SW 1271 (cell line): ENCODE data around the gene OCIAD2.
"Not testable (repeated sequence)": the region's sequence is repeated elsewhere in the genome, so short reads cannot be mapped to it uniquely, and the experiment has no call there.

Experiments used
- DNase-seq, 2 experiments: peaks; one replicate each; lab custom pipeline; 2025; lab: John Stamatoyannopoulos, UW

The OCIAD2 gene, protein sequence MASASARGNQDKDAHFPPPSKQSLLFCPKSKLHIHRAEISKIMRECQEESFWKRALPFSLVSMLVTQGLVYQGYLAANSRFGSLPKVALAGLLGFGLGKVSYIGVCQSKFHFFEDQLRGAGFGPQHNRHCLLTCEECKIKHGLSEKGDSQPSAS

DNA sequence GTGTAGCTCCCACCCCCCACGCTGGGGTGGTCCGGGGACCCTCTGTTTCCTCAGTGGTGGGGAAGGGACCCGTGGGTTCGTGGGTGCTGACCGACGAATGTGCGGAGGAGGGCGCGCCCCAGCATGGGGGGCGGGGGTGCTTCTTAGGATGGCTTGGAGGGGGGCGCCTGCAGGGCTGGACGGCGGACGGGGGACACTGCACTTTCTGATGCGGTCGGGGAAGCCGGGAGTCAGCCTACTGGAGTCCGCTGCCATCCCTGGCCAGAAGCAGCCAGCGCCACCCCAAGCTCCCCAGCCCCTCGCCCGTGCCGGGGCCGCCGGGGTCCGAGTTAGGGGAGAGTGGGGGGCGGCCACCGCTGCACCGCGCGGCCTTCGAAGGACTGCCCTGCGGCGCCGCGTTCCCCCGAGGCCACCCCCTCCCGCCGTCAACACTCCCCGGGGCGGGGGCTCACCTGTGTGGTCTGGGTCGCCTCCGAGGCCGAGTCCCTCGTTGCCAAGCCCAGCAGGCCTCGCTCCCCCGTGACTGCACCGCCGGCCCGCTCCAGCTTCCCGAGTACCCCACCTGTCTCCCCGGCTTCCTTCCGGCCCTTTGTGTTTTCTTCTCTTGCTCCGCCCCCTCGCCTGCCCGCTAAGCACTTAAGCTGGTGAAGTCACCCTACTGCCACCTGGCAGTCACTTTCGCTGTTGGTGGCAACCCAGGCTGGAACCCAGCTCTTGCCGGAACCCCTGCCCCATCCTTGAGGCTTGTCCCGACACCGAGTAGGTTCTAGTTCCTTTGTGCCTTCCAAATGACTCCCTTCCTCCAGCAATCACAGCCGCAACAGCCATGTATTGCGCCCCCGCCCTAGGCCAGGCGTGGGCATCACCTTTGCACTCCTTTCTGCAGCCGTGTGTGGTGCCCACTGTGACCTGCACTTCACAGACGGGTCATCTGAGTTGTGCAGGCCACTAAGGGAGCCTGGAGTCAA, at the start of gene OCIAD2:
OCIAD2 (minus strand) TSS at position 569 of the 968 bp plus-strand sequence. CDS start 2,225 bp downstream, outside the sequence.
- peak; percentile 28 to 85 for DNase-seq

DNA sequence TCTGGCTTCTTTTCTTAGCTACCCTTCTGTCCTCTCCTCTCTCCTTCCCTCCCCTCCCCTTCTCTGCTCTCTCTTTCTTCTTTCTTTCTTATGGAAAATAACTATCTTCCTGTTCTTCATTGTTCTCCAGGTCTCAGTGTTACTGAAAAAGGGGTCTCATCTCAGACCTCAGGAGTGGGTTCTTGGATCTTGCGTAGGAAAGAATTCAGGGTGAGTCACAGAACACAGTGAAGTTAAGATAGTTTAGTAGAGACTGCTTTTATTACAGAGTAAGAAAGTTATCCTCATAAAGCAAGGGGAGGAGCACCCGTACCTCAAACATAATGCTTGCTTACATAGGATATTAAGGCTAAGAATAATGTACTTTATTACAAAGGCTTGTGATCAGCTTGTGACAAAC, 47.7 kb upstream of the OCIAD2 start:
- DNase-seq, result no peak

DNA sequence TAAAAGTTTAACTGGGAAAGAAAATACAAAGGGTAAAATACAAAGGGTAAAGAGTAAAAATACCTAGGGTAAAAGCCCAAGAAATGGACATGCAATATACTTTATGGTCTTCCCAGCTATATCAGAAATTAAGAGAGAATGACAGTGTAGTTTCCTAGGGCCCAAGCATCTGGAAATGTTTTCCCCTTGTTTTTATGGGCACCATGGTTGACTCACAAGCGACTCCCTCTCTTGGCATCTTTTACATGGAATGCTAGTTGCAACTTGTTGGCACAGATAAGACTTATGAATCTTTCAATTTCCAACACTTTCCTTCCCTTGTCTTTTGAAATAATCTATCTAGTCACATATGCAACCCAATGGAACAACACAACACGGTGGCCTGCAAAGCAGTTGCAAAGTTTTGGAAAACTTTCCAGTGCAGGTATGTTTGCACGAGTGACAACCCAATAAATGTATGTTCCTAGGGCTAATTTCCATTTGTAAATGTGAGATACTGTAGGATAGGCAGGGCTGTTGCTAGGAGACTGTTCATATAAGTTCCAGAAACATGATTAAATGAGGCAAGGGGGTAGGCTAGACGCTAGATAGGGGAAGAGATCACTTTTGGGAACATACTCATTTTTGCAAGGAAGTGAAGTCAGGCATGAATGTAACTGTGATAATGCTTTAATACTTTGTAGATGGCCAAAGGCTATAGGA, 43.1 kb upstream of the OCIAD2 start:
- peak; percentile 22 to 29 for DNase-seq

DNA sequence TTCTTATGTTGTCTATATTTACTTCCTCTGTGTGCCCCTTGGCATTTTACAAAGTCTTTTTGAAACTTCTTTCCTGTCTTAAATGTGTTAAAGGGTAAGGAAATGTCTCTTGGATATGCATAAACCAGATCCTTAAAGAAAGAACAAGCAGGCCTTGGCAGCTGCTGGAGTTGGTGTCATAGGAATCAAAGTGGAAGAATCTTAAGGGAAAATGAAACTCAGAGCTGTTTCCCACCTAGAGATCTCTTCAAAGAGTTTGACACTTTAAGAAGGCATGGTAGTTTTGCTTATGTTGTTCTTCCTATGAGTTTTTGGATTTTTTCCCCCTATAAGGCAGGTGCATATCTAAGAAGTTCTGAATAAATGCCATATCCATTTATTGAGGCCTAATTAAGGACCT, 42.5 kb upstream of the OCIAD2 start:
- DNase-seq, result no peak

DNA sequence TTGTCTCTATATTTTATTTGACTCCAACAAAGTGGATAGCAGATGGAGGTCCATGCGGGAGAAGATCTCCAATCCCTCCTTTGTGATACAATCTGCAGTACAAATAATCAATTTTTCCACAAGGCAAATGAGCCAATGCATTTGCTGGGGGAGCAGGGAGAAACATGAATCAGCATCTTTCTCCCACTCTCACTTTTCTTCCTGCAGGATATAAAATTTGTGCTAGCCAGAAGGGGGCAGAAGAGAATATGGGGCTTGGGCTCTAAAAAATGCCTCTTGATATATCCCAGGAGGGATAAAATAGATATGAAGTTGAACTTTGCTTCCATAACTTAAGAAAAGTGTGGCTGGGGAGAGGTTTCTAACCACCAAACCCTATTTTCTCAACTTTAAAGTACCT, 41.2 kb upstream of the OCIAD2 start:
- no peak for DNase-seq

DNA sequence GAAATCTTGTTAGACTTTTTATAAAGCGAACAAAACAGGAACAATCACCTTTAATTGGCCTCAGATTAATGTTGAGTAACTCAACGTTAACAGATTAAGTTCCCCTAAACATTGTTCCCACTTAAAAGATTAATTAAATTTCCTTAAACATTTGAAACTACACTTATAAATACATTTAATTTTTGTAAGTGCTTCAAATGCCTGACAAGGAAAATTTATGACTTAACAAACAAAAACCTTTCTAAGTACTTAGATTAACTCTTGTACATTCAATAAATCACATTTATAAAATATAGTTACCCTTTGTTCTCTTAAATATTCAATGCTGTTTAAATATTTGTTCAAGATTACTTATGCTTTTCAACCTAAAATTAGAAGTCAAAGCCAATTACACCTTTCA, 39.4 kb upstream of the OCIAD2 start:
- no peak for DNase-seq

DNA sequence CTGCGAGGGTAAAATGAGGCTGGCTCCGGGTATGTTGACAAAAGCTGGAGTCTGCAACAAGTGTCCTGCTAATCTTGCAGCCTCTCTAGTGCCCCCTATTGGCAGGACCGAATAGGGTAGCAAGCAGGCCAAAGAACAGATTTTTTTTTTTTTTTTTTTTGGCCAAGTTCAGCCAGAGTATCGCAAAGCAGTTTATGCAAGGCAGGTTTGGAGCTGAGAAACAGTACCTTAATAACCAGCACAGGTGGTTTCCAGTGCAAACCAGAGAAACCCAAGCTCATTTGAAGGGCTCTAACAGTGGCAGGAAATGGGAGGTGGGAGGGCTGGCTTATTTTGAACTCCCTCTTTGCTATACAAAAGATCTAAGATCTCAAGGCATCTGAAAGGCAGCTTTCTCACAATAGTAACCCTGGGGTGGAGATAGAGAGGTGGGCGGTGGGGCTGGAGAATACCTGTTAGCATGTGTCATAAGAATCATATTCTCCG, 38.2 kb upstream of the OCIAD2 start:
- no peak for DNase-seq

DNA sequence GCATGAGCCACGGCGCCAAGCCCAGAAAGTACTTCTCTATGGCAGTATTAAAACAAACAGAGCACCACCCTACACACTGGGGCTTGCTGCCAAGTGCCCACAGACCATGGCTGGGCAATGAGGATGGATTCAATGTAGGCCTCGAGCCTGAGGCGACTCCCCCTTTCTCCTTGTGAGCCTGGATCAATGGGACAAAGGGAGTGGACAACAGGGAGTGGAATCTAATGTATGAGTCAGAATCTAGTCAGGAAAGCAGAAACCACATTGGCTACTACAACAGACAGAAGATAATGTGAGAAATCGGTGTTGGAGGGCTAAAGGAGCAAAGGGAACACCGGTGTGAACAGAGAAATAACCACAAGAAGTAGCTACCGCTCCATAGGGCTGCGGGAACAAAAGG, 37.7 kb upstream of the OCIAD2 start:
- peak in 1 of 2 experiments; percentile 11 for DNase-seq

DNA sequence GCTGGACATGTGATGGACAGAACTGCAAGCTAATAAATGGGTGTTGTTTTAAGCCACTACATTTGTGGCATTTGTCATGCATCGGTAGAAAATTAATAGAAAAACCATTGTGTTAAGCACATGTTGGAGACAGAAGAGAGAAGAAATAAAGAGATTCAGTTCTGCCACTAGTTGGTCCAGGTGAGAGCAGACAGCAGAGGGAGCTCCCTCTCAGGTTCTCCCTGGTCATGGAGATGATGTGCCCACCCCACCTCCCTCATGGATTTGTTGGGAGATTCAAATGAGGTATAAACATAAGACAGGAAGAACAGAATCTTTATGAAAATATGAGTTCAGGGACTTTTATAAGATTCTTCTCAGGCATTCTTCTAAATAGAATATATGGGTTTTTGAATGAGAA, 36.8 kb upstream of the OCIAD2 start:
- DNase-seq, result peak; percentile 20 to 26

DNA sequence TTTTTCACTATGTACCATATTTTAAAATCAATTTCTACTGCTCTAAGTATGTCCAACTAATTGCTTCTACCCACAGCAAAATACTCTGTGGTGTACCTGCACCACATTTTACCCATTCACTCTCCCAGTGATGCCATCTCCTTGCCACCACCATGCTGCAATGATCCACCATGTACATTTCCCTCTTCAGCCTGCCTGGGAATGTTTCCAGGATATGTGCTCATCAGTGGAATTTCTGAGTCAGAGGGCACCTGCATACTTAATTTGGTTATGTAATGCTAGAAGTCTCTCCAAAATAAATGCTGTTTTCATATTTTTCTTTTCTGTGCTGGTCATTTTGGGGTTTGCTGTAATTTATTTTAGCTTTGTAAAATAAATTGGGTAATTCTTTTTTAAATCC, 33.2 kb upstream of the OCIAD2 start:
- DNase-seq, result peak; percentile 59 to 78

DNA sequence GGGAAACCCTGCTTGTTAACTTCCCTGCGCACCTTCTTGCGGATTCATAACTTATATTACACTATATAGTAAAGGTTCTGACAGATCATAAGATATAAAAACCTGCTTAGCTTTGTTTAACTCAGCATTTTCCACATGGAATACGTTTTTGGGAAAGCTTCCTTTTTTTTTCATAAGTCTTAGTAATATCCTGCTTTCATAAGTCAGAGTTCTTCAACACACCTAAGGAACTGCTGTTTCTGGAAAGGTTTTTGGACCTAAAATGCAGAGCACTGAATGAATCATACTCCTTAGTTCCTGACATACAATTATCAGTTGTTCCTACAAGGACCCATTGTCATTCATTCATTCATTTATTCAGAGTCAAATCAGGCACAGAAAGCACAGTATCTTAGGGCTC, 32.3 kb upstream of the OCIAD2 start:
- no peak for DNase-seq

DNA sequence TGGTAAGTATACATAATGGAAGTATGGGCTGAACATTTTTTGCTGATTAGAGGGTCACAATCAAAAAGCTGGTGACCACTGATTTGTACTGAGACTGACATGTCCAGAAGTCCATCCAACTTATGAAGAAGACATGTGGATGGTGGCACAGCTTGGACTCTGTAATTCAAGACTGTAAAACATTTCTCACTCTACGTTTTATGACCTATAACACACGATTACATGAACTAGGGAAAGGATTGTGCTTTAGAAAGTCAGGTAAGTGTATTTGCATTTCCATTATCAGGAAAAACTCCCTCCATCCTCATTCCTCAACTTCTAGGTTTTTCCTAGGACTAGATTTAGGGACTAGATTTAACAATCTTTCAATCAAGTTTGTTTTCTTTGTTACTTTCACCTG, 30.5 kb upstream of the OCIAD2 start:
- DNase-seq, result no peak

DNA sequence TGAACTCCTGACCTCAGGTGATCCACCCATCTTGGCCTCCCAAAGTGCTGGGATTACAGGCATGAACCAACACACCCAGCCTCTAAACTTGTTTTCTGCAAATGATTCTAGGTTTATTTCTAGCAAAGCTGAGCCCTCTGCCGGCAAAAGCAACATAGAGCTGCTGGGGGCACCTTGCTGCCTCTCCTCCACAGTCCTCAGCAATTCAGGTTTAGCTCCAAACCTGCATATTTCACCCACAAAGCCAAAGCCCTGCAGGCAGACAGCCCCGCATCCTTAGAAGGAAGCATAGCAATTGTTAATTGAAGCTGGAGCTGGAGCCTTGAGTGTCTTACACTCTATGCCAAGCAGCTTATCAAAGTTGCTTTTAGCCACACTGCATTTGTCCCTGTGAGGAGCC, 24.9 kb upstream of the OCIAD2 start:
- DNase-seq, result no peak

DNA sequence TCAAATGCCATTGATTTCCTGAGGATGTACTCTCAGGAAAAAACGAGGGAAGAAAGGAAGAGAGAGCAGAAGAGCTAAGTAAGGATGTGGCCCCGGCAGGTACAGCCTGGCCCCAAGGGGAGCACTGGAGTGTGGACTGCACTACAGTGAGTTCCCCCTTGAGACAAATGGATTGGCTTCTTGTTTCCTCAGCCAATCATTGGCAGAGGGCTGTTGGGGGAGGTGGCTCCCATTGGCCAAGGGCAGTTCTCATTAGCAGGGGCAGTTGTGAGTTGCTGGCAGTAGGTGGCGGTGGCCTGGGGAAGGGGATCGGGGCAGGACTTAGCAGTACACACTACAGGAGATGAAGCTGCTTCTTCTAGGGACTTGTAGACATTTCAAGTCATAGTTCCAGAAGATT, 24.1 kb upstream of the OCIAD2 start:
- DNase-seq, result no peak

DNA sequence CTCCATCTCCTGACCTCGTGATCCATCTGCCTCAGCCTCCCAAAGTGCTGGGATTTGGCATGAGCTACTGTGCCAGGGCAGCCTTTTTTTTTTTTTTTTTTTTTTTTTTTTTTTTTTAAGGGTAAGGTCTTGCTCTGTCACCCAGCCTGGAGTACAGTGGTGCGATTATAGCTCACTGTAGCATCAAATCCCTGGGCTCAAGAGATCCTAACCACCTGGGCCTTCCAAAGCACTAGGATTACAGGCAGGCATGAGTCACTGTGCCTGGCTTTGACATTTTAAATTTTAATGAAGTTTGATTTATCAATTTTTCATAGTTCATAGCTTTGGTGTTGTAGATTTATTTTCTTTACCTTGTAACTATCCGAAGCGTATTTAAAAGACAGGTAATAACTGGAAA, 17.8 kb upstream of the OCIAD2 start:
- DNase-seq, result no peak

DNA sequence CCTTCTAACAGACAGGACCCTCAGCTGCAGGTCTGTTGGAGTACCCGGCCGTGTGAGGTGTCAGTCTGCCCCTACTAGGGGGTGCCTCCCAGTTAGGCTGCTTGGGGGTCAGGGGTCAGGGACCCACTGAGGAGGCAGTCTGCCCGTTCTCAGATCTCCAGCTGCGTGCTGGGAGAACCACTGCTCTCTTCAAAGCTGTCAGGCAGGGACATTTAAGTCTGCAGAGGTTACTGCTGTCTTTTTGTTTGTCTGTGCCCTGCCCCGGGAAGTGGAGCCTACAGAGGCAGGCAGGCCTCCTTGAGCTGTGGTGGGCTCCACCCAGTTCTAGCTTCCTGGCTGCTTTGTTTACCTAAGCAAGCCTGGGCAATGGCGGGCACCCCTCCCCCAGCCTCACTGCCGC, 16.5 kb upstream of the OCIAD2 start:
- DNase-seq, result not testable (repeated sequence)

DNA sequence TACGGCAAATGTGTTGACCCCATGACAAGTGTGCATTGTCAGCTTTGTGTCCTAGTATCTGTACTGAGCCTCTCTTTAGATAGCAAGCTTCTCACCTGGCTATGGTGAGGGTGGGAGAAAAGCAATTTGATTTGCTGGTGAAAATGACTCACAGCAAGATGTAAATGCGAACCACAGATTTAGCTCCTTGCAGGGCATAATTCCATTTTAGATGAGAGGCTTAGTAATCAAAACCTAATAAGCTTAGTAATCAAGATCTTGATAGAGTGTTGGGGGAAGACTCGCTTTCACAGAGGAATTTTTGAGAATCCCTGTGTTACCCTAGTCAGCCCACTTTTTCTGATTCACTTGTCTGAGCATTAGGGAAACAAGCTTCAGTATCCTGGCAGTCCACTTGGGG, 7.7 kb upstream of the OCIAD2 start:
- DNase-seq, result no peak

DNA sequence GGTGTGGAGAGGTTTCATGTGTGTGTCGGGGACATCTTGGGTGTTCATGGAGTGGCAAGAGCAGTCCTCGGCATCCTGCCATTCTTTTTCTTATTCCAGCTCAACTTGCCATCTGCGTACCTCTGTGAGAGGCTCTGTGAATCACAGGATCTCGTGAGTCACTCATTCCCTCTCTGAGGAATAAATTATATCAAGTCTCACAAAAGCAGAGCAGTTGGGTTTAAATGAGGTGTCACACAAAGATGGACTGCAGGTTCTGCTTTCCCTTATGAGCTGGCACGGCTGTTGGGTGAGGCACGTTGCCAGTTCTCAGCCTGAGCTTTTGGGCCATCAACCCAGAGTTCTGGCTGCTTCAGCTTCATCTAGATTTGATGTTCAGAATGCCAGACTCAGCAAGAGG, 6.8 kb upstream of the OCIAD2 start:
- DNase-seq, result peak; percentile 37 to 65

DNA sequence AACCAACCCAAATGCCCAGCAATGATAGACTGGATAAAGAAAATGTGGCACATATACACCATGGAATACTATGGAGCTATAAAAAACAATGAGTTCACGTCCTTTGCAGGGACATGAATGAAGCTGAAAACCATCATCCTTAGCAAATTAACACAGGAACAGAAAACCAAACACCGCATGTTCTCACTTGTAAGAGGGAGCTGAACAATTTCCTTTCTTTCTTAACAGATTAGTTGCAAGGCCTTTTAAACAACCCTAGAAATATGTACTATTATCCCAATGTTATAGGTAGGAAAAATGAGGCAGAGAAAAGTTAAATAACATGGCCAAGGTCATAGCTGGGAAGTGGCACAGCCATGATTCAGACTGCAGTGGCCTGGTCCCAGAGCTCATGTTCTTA, 5.8 kb upstream of the OCIAD2 start:
- no peak for DNase-seq

DNA sequence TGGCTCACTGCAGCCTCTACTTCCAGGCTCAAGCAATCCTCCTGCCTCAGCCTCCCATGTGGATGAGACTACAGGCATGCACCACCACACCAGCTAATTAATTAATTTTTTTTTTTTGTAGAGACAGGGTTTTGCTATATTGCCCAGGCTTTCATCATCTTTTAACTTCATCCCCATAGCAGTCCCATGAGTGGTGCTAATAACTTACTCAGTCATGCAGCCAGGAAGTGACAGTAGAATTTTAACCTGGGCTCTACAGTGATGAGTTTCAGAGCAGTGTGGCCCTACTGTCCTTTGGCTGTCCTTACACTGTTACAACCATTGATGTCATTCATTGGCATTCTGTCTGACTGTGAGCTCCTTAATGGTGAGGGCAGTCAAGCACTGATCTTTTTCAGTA, 3.9 kb upstream of the OCIAD2 start:
- no peak for DNase-seq

DNA sequence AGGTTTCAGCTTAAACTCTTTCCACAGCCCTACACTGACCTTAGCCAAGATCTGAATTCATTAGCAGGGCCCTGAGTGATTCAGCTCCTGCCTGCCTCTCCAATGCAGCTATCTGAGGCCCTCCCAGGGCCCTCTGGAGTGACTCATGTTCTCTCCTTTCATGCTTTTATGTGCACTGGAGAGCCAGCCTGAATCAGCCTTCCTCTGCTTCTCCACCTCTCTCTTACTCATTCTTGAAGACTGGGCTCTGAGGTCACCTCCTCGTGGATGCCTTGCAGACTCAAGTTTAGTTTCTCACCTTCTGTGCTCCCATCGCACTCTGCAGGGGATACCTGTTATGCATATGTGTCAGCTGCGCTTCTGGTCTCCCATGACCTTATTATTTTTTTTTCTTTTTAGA, 3.1 kb upstream of the OCIAD2 start:
- DNase-seq, result peak; percentile 90 to 94

DNA sequence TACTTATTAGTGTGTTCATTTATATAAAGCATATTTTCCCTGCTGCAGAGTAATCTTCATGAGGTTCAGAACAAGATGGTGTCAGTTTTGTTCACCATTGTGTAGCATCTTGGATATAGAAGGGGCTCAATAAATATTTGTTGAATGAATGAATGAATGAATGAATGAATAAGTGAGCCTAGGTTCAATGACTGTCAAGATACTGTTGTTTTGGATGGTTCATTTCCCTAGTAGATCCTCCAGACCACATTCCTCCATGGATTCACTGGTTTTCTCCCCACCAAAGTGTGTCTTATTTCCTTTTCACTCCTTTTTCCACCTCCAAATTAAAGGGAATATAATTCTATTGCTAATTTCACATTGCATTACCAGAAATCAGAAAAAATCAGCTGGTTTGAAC, 2.1 kb upstream of the OCIAD2 start:
- DNase-seq, result no peak
